Endothelial cell of umbilical vein (primary cell): ENCODE data around the gene MRGPRD. TPM values are rescaled to one million over a fixed set of nuclear protein-coding genes. Genes with fewer than 3 reads are reported as not detected.

Experiments
- BruUV-seq: library from RNA; stranded (reverse); fragments of 400-500 nt; replicated peaks from 2 replicates; lab custom pipeline; 2021; lab: Mats Ljungman, UMichigan
- CTCF ChIA-PET: fragments of 300-600, 350-600 bp; sonication (Branson Sonifier 250); formaldehyde crosslinking; loops from one replicate; lab custom pipeline; 2021; ENCODE audit warnings: antibody characterized with exemption, inconsistent platforms; lab: Charles Lee
- POLR2A ChIA-PET: fragments of 300-600, 350-600 bp; sonication (Branson Sonifier 250); formaldehyde crosslinking; loops from one replicate; lab custom pipeline; 2021; ENCODE audit warnings: antibody characterized with exemption, inconsistent platforms; lab: Charles Lee
- DNase-seq: peaks from one replicate; pipeline ENCODE4 v3.0.0-alpha.2; 2011; ENCODE audit warnings: low read depth, low spot score
- FAIRE-seq: peaks from 2 replicates; lab custom pipeline; 2011; peaks lifted over from hg19 to GRCh38; lab: Jason Lieb, UNC
- H2AFZ ChIP-seq: 2 replicates; pipeline ENCODE4 v1.6.0; 2012; ENCODE audit warnings: low read depth, low read length, control low read depth, inconsistent platforms
- H3K27ac ChIP-seq: 2 replicates; pipeline ENCODE4 v1.5.1; 2011; ENCODE audit warnings: low read depth, mild to moderate bottlenecking, control low read depth, low read length, moderate library complexity; ENCODE audit not compliant: insufficient read depth
- H3K27me3 ChIP-seq, 2 experiments: 2 replicates each; pipeline versions ENCODE4 v1.6.0 to v1.6.1; 2011; ENCODE audit warnings: low read length in 2 of 2, mixed read lengths in 1 of 2; ENCODE audit not compliant: control insufficient read depth in 2 of 2, insufficient read depth in 2 of 2
- H3K36me3 ChIP-seq, 2 experiments: 2 replicates in 1 of 2; 3 replicates in 1 of 2; pipeline ENCODE4 v1.5.1; 2011; ENCODE audit warnings: low read length in 2 of 2, mild to moderate bottlenecking in 1 of 2, moderate library complexity in 1 of 2; ENCODE audit not compliant: control insufficient read depth in 2 of 2, insufficient read depth in 2 of 2; ENCODE audit errors: extremely low read depth in 1 of 2
- H3K4me1 ChIP-seq: 3 replicates; pipeline ENCODE4 v1.5.1; 2011; ENCODE audit warnings: mild to moderate bottlenecking, low read length; ENCODE audit not compliant: control insufficient read depth, insufficient read depth; ENCODE audit errors: extremely low read depth
- H3K4me2 ChIP-seq: 2 replicates; pipeline ENCODE4 v1.6.1; 2011; ENCODE audit warnings: low read length, control low read depth, mixed read lengths; ENCODE audit not compliant: insufficient read depth
- H3K4me3 ChIP-seq, 3 experiments: fragments of 200-600 bp in 1 of 3; sonication (generic), shearing (Covaris generic) in 1 of 3; replicated peaks in 1 of 3; 2 replicates each; pipeline ENCODE4 v1.5.1; 2011 to 2016; ENCODE audit warnings: control low read depth in 3 of 3, low read length in 3 of 3, mild to moderate bottlenecking in 2 of 3, inconsistent platforms in 1 of 3, low read depth in 1 of 3, moderate library complexity in 1 of 3; ENCODE audit not compliant: insufficient read depth in 1 of 3
- H3K79me2 ChIP-seq: 2 replicates; pipeline ENCODE4 v1.6.0; 2012; ENCODE audit warnings: low read length, inconsistent platforms; ENCODE audit not compliant: control insufficient read depth, insufficient read depth
- H3K9ac ChIP-seq: replicated peaks from 2 replicates; pipeline ENCODE3; 2011; ENCODE audit warnings: low read length, control low read depth; ENCODE audit not compliant: insufficient read depth; ENCODE audit errors: extremely low read depth
- H3K9me1 ChIP-seq: replicated peaks from 3 replicates; pipeline ENCODE4 v1.6.0; 2011; ENCODE audit warnings: mild to moderate bottlenecking, low read length; ENCODE audit not compliant: control insufficient read depth, insufficient read depth; ENCODE audit errors: extremely low read depth
- H3K9me3 ChIP-seq: replicated peaks from 2 replicates; pipeline ENCODE4 v1.5.1; 2012; ENCODE audit warnings: low read length, inconsistent platforms; ENCODE audit not compliant: control insufficient read depth, insufficient read depth
- H4K20me1 ChIP-seq: replicated peaks from 2 replicates; pipeline ENCODE3; 2011; ENCODE audit warnings: mild to moderate bottlenecking, low read length; ENCODE audit not compliant: control insufficient read depth, insufficient read depth; ENCODE audit errors: extremely low read depth
- CTCF ChIP-seq, 2 donors: IDR thresholded peaks; 1 replicate in 1 of 2; 2 replicates in 1 of 2; pipeline ENCODE4 v1.5.1; 2011; ENCODE audit warnings: low read length in 2 of 2, mild to moderate bottlenecking in 2 of 2, moderate library complexity in 2 of 2, control low read depth in 1 of 2, inconsistent platforms in 1 of 2, low read depth in 1 of 2; ENCODE audit not compliant: insufficient read depth in 1 of 2; ENCODE audit errors: extremely low read depth in 1 of 2
- EZH2 ChIP-seq: IDR thresholded peaks from 2 replicates; pipeline ENCODE4 v1.6.1; 2012; ENCODE audit warnings: borderline replicate concordance, low read depth, mild to moderate bottlenecking, moderate library complexity, low read length, inconsistent platforms; ENCODE audit not compliant: severe bottlenecking
- FOS ChIP-seq: IDR thresholded peaks from 2 replicates; pipeline ENCODE4 v1.6.1; 2011; ENCODE audit warnings: mild to moderate bottlenecking, low read length, moderate library complexity, borderline replicate concordance; ENCODE audit not compliant: insufficient read depth
- GATA2 ChIP-seq: IDR thresholded peaks from 2 replicates; pipeline ENCODE4 v1.7.0; 2011; ENCODE audit warnings: low read depth, mild to moderate bottlenecking, moderate library complexity, mixed read lengths, low read length; ENCODE audit not compliant: insufficient read length, insufficient read depth
- JUN ChIP-seq: IDR thresholded peaks from 2 replicates; pipeline ENCODE4 v1.6.1; 2011; ENCODE audit warnings: borderline replicate concordance, low read depth; ENCODE audit not compliant: insufficient read length, insufficient read depth
- MAX ChIP-seq: IDR thresholded peaks from 2 replicates; pipeline ENCODE4 v1.6.1; 2011; ENCODE audit not compliant: insufficient read depth, insufficient read length
- MYC ChIP-seq: IDR thresholded peaks from one replicate; pipeline ENCODE4 v1.6.1; 2011; ENCODE audit warnings: mild to moderate bottlenecking, low read depth, low read length
- POLR2A ChIP-seq: IDR thresholded peaks from 2 replicates; pipeline ENCODE4 v1.6.1; 2012; ENCODE audit warnings: low read depth, mild to moderate bottlenecking, control low read depth, low read length
- POLR2AphosphoS5 ChIP-seq: IDR thresholded peaks from 2 replicates; pipeline ENCODE4 v1.6.1; 2012; ENCODE audit warnings: low read depth, mild to moderate bottlenecking, control low read depth, low read length, moderate library complexity; ENCODE audit not compliant: insufficient read depth
- dilution Hi-C: fragments of 300-500 bp; cut with MboI; formaldehyde crosslinking; loops from one replicate; pipeline ENCODE4 v1.15.0; 2019; ENCODE audit warnings: low sequenced_read_pairs; ENCODE audit not compliant: extremely low pct_ligation_motif_present
- intact Hi-C: fragments of 100-400 bp; cut with micrococcal nuclease; formaldehyde crosslinking; loops from one replicate; pipeline ENCODE4 v1.10.0; 2022
- polyA plus RNA-seq, 4 experiments: library from polyadenylated mRNA; depleted of rRNA in 3 of 4; stranded (reverse) in 3 of 4; unstranded in 1 of 4; fragments of >200 nt; gene quantifications; 2 replicates each; pipeline versions ENCODE4 v1.2.1 to v1.2.3, GENCODE V29; 2011 to 2012; ENCODE audit warnings: missing spikeins in 1 of 4
- total RNA-seq: library from RNA; stranded (reverse); gene quantifications from 2 replicates; pipeline ENCODE4 v1.2.3, GENCODE V29; 2021

MRGPRD gene
- total and polyA plus RNA-seq, 2 donors (not counting 3 experiments of a cell fraction or from before 2014, with no cell fraction given) = not detected

- no peaks in the 10 kb centered on the region for H3K79me2 ChIP-seq
- no peak overlapping the region for H3K4me3 ChIP-seq
- dilution Hi-C loops (no loop called here), intact Hi-C loops (no loop called here)
- H3K9me3 ChIP-seq = no peaks in the 10 kb centered on the region
- H3K4me2 ChIP-seq = no peak overlapping the region
- H3K4me1 ChIP-seq = no peaks in the 10 kb centered on the region
- H4K20me1 ChIP-seq = no peaks in the 10 kb centered on the region
- DNase-seq (no peak), FAIRE-seq (no peak)
- no peak overlapping the region for H3K27ac ChIP-seq
- H2AFZ ChIP-seq = no peak overlapping the region
- no peak overlapping the region for H3K9ac ChIP-seq
- no peaks in the 10 kb centered on the region for H3K27me3 ChIP-seq
- ChIA-PET CTCF (interaction anchor here (1.4 kb wide), 1 partner anchor 110 kb away, joined by 3 read pairs; no protein-coding TSS in a partner anchor), POLR2A (no interaction called here)
- TF ChIP-seq CTCF (IDR thresholded peaks at IDR 0.05; ENCODE audit: extremely low read depth in 1 of 2, insufficient read depth in 1 of 2, low read depth in 1 of 2, low read length in 2 of 2) (no peak), FOS (no peak), MAX (no peak), GATA2 (no peak), POLR2AphosphoS5 (no peak), POLR2A (no peak), EZH2 (no peak), MYC (no peak), JUN (no peak)
- H3K9me1 ChIP-seq = no peaks in the 10 kb centered on the region
- peaks cover 0 to 53% of the 10 kb centered on the region in 2 experiments for H3K36me3 ChIP-seq
- BruUV-seq = no TSS peak
Observed at GRCh38 chr11:68934666-68935065, 46.1 kb downstream of the MRGPRD start.
